Measurements from ENCODE around the gene MEGF11. TPM values are rescaled to one million over a fixed set of nuclear protein-coding genes. Genes with fewer than 3 reads are reported as not detected.
A peak's percentile ranks its signal among the peaks of the same experiment; 100 is the strongest.

Gene MEGF11
- total RNA-seq, 1 experiment from 2014 or later, result 1.2 TPM

DNA sequence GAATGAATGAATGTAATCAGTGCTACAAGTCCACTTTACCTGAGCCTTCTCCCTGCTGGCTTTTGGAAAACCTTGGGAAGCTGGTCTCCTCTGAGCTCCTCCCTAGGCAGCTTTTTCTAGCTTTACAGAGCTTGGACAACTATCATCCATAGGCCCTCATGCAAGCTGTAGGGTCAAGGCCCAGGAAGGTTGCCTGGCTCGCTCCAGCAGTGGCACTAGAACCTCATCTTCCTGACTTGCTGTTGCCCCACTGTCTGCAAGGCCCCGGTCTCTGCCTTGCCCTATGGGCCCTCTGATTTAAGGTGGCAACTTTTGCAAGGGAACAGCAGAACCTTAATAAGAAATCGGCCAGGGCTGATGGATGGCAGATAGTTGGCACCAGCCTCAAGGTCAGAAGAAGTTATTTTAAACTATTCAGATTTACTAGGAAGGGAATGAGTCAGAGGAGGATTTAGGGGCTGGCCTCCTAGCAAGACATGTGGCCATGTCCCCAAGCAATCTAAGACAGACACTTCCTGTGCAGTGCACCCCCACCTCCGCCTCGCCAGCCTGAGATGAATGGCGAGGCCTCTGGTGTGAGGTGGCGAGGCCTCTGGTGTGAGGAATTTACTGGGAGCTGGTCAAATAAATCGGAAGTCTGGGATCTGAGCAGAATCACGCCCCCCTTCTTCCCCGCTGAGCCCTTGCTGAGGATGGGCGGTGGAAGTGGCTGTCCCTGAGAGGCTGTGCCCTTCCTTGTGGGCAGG, 180.8 kb downstream of the MEGF11 start:
- no CpG with 5 or more reads among the region's 11 CpGs for WGBS (ENCODE audit: extremely low coverage, insufficient read length, low lambda C conversion rate)
- H3K23me2 ChIP-seq (ENCODE audit: insufficient read length, low read depth, low read length, poor library complexity, severe bottlenecking), result no peaks in the 10 kb centered on the region
- no peak overlapping the region for H2BK120ac ChIP-seq (ENCODE audit: low read depth, low read length, poor library complexity, severe bottlenecking)
- H2AK5ac ChIP-seq (ENCODE audit: insufficient read length, low read length), result no peak overlapping the region
- H3K56ac ChIP-seq (ENCODE audit: insufficient read length, low read depth, low read length), result no peak overlapping the region
- H3T11ph ChIP-seq (ENCODE audit: low read length), result no peak overlapping the region
- no peak overlapping the region for H2AFZ ChIP-seq (ENCODE audit: low read length)
- no peak overlapping the region for H2BK12ac ChIP-seq (ENCODE audit: insufficient read length, low read depth, low read length)
- H4K5ac ChIP-seq (ENCODE audit: insufficient read length, low read depth, low read length), result no peak overlapping the region
- Mint-ChIP-seq H3K4me3 (no peak overlapping the region), H3K27me3 (ENCODE audit: low read depth) (peaks cover 4% of the 10 kb centered on the region; the same call in 1 of the 2 replicates), H3K27ac (no peak overlapping the region), H3K9me3 (no peaks in the 10 kb centered on the region), H3K4me1 (peaks cover 39 to 40% of the 10 kb centered on the region in 2 experiments), H3K36me3 (ENCODE audit: insufficient read depth in 1 of 3, low read depth in 3 of 3) (no peaks in the 10 kb centered on the region)
- no peak overlapping the region for H2BK20ac ChIP-seq (ENCODE audit: low read depth, low read length, poor library complexity, severe bottlenecking)
- H3K4ac ChIP-seq (ENCODE audit: low read depth, low read length), result no peak overlapping the region
- no peak overlapping the region for H3K23ac ChIP-seq (ENCODE audit: insufficient read length, low read depth, low read length)
- no peak overlapping the region for H2BK5ac ChIP-seq (ENCODE audit: insufficient read length, low read length)
- no peaks in the 10 kb centered on the region for H3K9me3 ChIP-seq (ENCODE audit: control insufficient read depth, low read depth, low read length)
- peak; percentile 41 for DNase-seq
- no peaks in the 10 kb centered on the region for H3K27me3 ChIP-seq (ENCODE audit: insufficient read depth, low read length)
- no peak overlapping the region for H3K9ac ChIP-seq (ENCODE audit: extremely low read depth, insufficient read length, low read length)
- no peak overlapping the region for H3K4me2 ChIP-seq (ENCODE audit: insufficient read depth, insufficient read length, low read length)
- H4K8ac ChIP-seq (replicated peaks; ENCODE audit: insufficient read length, low read depth, low read length), result no peak overlapping the region
- H3K18ac ChIP-seq (ENCODE audit: insufficient read length, low read depth, low read length), result no peak overlapping the region
- no peak overlapping the region for H3K27ac ChIP-seq (ENCODE audit: insufficient read length, low read depth, low read length)
- no peaks in the 10 kb centered on the region for H4K20me1 ChIP-seq (ENCODE audit: control insufficient read depth, insufficient read depth, insufficient read length)
- H4K91ac ChIP-seq (ENCODE audit: insufficient read length, low read depth, low read length), result no peak overlapping the region
- H3K79me1 ChIP-seq (ENCODE audit: insufficient read depth, low read depth, low read length, poor library complexity, severe bottlenecking), result no peaks in the 10 kb centered on the region
- H3K79me2 ChIP-seq (ENCODE audit: insufficient read depth, low read length), result no peaks in the 10 kb centered on the region
- H3K4me1 ChIP-seq (ENCODE audit: insufficient read depth, low read length), result peaks cover 5% of the 10 kb centered on the region; the same call in 1 of the 2 replicates
- TF ChIP-seq, protein P1, sequence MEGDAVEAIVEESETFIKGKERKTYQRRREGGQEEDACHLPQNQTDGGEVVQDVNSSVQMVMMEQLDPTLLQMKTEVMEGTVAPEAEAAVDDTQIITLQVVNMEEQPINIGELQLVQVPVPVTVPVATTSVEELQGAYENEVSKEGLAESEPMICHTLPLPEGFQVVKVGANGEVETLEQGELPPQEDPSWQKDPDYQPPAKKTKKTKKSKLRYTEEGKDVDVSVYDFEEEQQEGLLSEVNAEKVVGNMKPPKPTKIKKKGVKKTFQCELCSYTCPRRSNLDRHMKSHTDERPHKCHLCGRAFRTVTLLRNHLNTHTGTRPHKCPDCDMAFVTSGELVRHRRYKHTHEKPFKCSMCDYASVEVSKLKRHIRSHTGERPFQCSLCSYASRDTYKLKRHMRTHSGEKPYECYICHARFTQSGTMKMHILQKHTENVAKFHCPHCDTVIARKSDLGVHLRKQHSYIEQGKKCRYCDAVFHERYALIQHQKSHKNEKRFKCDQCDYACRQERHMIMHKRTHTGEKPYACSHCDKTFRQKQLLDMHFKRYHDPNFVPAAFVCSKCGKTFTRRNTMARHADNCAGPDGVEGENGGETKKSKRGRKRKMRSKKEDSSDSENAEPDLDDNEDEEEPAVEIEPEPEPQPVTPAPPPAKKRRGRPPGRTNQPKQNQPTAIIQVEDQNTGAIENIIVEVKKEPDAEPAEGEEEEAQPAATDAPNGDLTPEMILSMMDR (conservative IDR thresholded peaks at IDR 0.05), result no peak
- no peak overlapping the region; the same call in 1 of the 2 replicates for H3K14ac ChIP-seq (ENCODE audit: insufficient read depth, low read length)
- no peak overlapping the region for H2BK15ac ChIP-seq (ENCODE audit: low read depth, low read length)
